Neutrophil (primary cell): ENCODE results near the gene TYROBP.

Experiments used
- H3K27ac ChIP-seq: fragments of 200-600 bp; sonication (generic); 2 replicates; pipeline ENCODE4 v1.5.1; 2016; ENCODE audit warnings: mild to moderate bottlenecking, moderate library complexity
- H3K27me3 ChIP-seq: fragments of 200-600 bp; sonication (generic); 2 replicates; pipeline ENCODE4 v1.6.0; 2016; ENCODE audit warnings: mild to moderate bottlenecking
- H3K36me3 ChIP-seq: fragments of 200-600 bp; sonication (generic); 2 replicates; pipeline ENCODE4 v1.5.1; 2017
- H3K4me1 ChIP-seq, 2 experiments: fragments of 200-600 bp in 1 of 2; sonication (generic) in 1 of 2; 1 replicate in 1 of 2; 2 replicates in 1 of 2; pipeline versions ENCODE4 v1.5.1 to v1.6.1; 2013 to 2016; ENCODE audit warnings: low read depth in 1 of 2, low read length in 1 of 2, mild to moderate bottlenecking in 1 of 2, moderate library complexity in 1 of 2; ENCODE audit not compliant: control insufficient read depth in 1 of 2, insufficient read depth in 1 of 2
- H3K4me3 ChIP-seq, 2 experiments: fragments of 200-600 bp in 1 of 2; sonication (generic) in 1 of 2; 1 replicate in 1 of 2; 2 replicates in 1 of 2; pipeline ENCODE4 v1.5.1; 2013 to 2016; ENCODE audit warnings: low read depth in 1 of 2, low read length in 1 of 2, mild to moderate bottlenecking in 1 of 2, moderate library complexity in 1 of 2
- H3K9me3 ChIP-seq: fragments of 200-600 bp; sonication (generic); 2 replicates; pipeline ENCODE4 v1.5.1; 2016
- TF ChIP-seq, protein P1 (sequence below): fragments of 200-600 bp; sonication (generic); IDR thresholded peaks from 2 replicates; pipeline ENCODE4 v1.5.1; 2016; ENCODE audit warnings: antibody characterized with exemption

Gene TYROBP

GRCh38 chr19:35901055-35901644 lies 6.9 kb downstream of the TYROBP start:
- Histone ChIP-seq H3K27ac (peak overlapping the region; percentile 100), H3K9me3 (no peaks in the 10 kb centered on the region), H3K27me3 (no peaks in the 10 kb centered on the region), H3K36me3 (peaks cover 41% of the 10 kb centered on the region), H3K4me3 (peak overlapping the region; percentile 87 to 93), H3K4me1 (peaks cover 79 to 80% of the 10 kb centered on the region in 2 experiments)
- TF ChIP-seq, protein P1, sequence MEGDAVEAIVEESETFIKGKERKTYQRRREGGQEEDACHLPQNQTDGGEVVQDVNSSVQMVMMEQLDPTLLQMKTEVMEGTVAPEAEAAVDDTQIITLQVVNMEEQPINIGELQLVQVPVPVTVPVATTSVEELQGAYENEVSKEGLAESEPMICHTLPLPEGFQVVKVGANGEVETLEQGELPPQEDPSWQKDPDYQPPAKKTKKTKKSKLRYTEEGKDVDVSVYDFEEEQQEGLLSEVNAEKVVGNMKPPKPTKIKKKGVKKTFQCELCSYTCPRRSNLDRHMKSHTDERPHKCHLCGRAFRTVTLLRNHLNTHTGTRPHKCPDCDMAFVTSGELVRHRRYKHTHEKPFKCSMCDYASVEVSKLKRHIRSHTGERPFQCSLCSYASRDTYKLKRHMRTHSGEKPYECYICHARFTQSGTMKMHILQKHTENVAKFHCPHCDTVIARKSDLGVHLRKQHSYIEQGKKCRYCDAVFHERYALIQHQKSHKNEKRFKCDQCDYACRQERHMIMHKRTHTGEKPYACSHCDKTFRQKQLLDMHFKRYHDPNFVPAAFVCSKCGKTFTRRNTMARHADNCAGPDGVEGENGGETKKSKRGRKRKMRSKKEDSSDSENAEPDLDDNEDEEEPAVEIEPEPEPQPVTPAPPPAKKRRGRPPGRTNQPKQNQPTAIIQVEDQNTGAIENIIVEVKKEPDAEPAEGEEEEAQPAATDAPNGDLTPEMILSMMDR: no peak

- Histone ChIP-seq H3K36me3 (peaks cover 44% of the 10 kb centered on the region), H3K4me1 (peaks cover 69 to 70% of the 10 kb centered on the region in 2 experiments), H3K4me3 (peak overlapping the region; percentile 87 to 93), H3K9me3 (no peaks in the 10 kb centered on the region), H3K27me3 (no peaks in the 10 kb centered on the region), H3K27ac (peak overlapping the region; percentile 100)
- TF ChIP-seq, protein P1: peak; percentile 27
Measured at GRCh38 chr19:35899547-35900214, 8.4 kb downstream of the TYROBP start.

DNA sequence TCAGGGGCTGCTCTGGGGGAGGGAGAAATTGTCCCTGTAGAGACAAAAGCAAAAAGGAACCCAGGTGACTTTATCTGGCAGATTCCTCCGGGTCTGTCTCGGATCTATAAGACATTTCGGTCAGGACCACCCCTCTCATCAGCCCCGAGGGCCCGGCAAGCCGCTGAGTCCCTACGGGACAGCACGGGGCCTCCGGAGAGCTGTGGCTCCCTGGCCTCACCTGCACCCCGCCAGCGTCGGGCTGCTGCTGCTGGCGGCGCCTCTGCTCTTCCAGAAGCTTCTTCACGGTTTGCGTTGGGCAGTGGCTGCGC lies 9.6 kb downstream of the TYROBP start:
- H3K27me3 ChIP-seq: no peaks in the 10 kb centered on the region
- peak overlapping the region; percentile 87 to 93 for H3K4me3 ChIP-seq
- TF ChIP-seq, protein P1: no peak
- peak overlapping the region; percentile 100 for H3K27ac ChIP-seq
- H3K36me3 ChIP-seq: peaks cover 46% of the 10 kb centered on the region
- H3K9me3 ChIP-seq: no peaks in the 10 kb centered on the region
- peaks cover 57 to 58% of the 10 kb centered on the region in 2 experiments for H3K4me1 ChIP-seq

- H3K27me3 ChIP-seq: no peaks in the 10 kb centered on the region
- peaks cover 51% of the 10 kb centered on the region for H3K36me3 ChIP-seq
- peak overlapping the region; percentile 87 to 93 for H3K4me3 ChIP-seq
- TF ChIP-seq, protein P1: no peak
- H3K27ac ChIP-seq: peak overlapping the region; percentile 100
- peaks cover 51 to 52% of the 10 kb centered on the region in 2 experiments for H3K4me1 ChIP-seq
- H3K9me3 ChIP-seq: no peaks in the 10 kb centered on the region
Measured at GRCh38 chr19:35897706-35898451, 10.2 kb downstream of the TYROBP start.

DNA sequence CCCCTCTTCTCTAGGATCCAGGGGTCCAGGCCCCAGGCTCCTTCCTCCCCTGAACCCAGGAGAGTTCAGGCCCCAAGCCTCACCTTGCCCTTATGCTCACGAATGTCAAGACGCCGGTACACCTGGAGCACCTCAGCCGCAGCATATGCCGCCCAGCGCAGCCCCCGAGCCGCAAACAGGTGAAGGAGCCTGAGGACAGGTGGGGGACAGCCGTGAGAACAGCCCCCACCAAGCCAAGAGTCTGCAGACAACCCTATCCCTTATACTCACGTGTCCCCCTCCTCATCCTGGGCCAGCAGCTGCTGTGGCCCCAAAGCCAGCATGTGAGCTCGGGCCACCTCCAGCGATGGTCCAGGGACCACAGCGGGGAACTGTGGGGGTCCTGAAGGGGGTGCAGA lies 11.5 kb downstream of the TYROBP start:
- H3K4me3 ChIP-seq: no peak overlapping the region
- H3K4me1 ChIP-seq: peaks cover 39 to 40% of the 10 kb centered on the region in 2 experiments
- peak overlapping the region; percentile 100 for H3K27ac ChIP-seq
- H3K9me3 ChIP-seq: no peaks in the 10 kb centered on the region
- H3K36me3 ChIP-seq: peaks cover 64% of the 10 kb centered on the region
- H3K27me3 ChIP-seq: no peaks in the 10 kb centered on the region
- TF ChIP-seq, protein P1: no peak
